Activated T-helper 1 cell treated with anti-CD3 and anti-CD28 coated beads, Interleukin-2, amount 50 U/mL, for 16 hours (primary cell): ENCODE results near the gene TOMM22.
"Not testable (repeated sequence)": the region's sequence is repeated elsewhere in the genome, so short reads cannot be mapped to it uniquely, and the experiment has no call there.

ENCODE experiments used
- DNase-seq, 2 donors: peaks; one replicate each; pipeline ENCODE4 v3.0.0-alpha.2; 2020; ENCODE audit warnings: low read depth in 1 of 2, low spot score in 1 of 2

Gene TOMM22

DNA sequence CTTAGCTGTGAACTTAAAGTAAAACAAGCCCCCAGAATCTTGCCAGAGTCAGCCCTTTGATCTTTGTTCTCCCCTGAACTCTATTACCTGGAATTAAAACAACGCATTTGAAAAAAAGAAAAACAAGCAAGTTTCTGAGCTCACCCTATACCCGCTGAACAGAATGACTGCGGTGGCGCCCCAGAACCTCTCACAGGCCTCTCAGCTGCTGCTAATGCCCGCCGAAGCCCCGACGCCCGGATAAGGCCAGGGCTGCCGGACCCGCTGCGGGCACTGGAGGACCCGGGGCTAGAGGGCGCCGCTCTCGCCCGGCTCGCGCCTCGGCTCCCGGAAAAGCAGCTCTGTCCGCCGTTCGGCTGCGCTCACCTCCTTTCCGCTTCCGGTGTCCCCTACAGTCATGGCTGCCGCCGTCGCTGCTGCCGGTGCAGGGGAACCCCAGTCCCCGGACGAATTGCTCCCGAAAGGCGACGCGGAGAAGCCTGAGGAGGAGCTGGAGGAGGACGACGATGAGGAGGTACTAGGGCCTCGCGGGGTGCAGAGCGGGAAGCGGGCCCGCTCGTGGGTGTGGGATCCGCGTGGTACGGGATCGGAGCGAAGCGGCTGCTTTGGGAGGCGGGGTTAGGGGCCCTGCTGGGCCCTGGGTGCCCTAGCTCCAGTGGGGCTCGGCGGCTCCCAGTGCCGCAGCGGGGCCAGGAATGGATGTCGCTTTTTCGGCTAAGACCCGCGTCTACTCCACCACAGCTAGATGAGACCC, at the start of gene TOMM22:
TSS of gene TOMM22 (plus strand) at position 376 of the 754 bp plus-strand sequence. CDS start at position 398, 22 bp downstream.
- peak; percentile 65 to 81 for DNase-seq

DNA sequence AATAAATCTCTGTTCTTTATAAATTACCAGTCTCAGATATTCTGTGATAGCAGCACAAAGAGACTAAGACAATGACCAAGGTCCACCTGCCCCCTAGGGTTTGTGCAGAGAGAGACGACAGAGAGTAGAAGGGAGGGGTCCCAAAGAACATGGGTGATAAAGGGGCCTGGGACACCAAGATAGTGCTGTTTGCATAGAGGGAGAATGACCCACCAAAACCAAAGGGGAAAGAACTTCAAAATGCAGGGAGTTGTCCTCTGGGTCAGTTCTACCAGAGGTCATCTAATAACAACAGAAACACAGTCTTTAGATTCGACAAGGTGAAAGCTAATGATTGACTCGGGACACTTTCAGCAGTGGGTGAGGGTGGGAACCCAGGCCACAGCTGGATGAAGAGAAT, 49.2 kb upstream of the TOMM22 start:
- DNase-seq = no peak

DNA sequence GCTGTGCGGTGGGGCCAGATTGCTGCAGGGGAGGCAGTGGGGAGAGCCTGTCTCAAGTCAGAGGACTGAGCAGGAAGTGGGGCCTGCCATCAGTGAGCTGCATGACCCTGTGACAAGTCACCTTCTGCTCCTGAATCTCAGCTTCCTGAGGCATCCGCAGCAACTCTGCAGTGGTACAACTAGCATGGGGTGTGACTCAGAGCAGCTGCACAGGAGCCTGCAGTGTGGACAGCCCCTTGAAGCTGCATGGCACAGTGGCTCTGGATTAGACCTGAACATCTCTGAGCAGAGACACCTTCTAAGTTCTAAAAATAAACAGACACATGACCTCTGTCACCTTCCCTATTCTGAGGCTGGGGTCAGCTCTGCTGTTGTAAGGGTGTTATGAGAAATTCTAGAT, 43.5 kb upstream of the TOMM22 start:
- no peak for DNase-seq

DNA sequence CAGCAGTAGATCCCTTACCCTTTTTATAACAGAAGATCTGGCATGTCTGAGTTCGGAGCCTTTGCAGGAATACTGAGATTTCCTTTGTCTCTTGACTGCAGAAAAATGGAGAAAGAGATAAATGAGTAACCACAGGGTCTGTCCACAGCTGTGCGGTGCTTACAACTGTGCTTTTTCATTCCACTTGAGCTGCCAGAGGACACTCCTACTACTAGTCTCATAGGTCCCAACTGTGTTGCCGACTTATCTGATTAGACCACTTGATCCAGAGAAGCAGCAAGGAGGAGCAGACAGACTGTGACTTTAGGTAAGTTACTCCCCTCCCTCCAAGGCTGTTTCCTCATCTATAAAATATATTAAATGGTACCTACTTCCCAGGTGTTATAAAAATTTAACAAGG, 43.0 kb upstream of the TOMM22 start:
- no peak for DNase-seq

DNA sequence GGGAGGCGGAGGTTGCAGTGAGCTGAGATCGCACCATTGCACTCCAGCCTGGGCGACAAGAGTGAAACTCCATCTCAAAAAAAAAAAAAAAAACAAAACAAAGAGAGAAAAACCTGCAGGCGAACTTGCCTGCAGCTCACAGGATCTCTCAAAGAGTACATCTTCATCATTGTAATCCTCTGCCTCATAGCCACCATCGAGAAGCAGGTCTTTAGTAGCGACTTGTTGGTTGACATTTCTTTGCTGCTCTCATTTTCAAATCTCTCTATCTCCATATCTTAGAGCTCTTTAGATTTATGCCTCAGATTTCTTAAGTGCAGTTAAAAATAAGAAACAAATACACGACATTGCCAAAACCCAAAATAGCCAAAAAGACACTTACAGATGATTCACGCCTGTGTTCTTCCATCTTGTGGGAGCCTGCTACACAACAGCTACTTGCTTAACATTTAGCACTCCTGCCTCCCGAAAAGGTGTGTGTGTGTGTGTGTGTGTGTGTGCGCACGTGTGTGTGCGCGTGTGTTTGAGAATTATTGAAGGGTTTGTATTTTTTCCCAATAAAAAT, 40.2 kb upstream of the TOMM22 start:
- DNase-seq = no peak

DNA sequence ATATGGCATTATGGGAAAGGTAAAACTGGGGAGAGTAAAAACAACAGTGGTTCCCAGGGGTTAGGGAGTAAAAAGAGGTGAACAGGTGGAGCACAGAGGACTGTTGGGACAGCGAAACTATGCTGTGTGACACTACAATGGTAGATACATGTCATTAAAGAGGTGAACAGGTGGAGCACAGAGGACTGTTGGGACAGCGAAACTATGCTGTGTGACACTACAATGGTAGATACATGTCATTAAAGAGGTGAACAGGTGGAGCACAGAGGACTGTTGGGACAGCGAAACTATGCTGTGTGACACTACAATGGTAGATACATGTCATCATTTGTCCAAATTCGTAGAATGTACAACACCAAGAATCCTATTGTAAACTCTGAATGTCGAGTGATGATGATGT, 37.5 kb upstream of the TOMM22 start:
- not testable (repeated sequence) for DNase-seq

DNA sequence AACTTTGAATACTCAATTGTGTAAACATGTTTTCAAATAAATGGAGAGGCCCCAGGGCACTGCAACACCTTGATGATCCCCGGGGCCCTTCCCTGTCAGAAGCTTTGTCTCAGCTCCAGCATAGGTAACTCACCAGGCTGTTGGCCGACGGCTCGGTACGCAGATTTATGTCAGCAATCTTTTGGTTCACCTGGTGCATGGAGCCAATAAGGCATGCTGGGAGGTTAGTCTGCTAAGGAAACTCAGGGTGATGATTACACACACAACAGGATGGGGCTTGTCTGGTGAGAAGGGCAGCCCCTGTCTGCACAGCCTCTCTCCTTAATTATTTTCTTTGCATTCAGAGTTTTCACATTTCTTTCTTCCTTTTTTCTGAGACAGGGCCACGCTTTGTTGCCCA, 36.3 kb upstream of the TOMM22 start:
- DNase-seq = no peak

DNA sequence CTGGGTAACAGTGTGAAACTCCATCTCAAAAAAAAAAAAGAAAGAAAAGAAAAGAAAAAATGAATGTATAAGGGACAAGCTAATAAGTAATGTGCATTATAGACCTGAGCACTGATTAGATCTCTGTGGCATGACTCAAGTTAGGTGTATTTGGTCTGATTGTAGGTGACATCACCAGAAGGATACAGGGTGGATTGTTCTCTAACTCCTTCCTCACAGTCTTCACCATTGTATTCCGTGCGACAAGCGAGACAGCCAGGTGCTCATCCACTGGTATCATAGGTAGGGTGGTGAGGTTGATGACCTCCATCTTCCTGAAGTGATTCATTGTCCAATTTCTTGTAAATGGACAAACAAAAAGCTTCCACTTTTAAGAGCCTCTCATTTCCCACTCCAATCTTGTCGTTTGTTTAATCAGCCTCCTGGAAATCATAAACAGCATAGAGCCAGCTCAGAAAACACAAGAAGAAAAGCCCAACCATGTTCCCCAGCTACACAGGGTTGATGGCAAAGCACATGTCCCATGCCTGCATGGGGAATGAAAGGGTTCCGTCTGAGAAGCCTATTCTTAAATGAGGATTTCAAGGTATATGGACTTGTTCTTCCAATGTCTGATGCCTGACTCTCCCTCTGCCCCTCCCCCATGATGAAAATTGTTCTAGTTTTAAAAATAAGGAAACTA, 31.8 kb upstream of the TOMM22 start:
- DNase-seq = no peak

DNA sequence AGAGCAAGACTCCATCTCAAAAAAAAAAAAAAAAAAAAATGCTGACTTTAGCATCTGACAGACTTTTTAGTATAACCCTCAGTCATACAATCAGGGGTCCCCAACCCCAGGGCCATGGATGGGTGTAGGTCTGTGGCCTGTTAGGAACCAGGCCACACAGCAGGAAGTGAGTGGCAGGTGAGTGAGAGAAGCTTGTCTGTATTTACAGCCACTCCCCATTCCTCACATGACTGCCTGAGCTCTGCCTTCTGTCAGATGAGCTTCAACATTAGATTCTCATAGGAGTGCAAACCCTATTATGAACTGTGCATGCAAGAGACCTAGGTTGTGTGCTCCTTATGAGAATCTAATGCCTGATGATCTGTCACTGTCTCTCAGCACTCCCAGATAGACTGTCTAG, 28.9 kb upstream of the TOMM22 start:
- DNase-seq = no peak

DNA sequence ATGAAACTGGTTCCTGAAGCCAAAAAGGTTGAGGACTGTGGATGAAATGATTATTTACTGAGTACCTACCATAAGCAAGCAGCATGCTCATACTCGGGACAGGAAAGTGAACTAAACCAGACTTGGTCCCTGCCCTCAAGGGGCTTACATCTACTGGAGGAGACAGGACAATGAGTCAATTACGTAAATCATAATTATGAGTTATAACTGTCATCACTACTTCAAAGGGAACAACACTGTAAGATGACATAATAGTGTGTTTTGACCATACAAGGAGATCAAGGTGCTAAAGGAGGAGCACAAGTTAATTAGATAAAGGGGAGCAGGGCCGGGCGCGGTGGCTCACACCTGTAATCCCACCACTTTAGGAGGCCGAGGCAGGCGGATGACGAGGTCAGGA, 28.0 kb upstream of the TOMM22 start:
- no peak for DNase-seq

DNA sequence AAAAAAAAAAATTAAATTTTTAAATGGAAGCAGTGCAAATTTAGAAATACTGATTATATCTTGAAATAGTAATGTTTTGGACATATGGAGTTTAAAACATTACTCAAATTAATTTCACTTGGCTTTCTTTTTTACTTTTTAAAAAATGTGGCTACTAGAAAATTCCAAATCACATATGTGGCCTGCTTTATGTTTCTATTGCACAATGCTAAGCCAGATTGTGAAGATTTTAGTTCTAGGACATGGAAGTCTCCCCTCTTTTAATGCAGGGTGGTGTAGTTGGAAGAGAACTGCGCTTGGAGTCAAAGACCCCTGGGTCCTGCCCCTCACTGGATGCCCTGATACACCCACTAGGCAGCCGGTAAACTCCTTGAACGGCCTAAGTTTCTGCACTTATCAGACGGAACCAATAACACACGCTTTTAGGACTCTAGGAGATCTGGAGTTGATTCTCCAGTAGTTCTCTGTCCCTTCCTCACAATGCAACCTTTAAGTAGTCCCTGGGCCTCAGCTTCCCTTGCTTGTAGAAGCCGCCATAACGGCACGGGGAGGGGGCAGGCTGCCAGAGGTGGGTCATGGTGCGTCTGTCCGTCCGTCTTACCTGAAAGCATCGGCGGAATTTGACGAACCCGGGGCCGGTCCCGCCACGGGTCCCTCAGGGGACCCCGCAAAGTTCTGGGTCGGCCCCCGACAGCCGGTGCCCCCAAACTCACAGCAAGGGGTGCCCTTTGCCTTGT, 26.1 kb upstream of the TOMM22 start:
- no peak for DNase-seq

DNA sequence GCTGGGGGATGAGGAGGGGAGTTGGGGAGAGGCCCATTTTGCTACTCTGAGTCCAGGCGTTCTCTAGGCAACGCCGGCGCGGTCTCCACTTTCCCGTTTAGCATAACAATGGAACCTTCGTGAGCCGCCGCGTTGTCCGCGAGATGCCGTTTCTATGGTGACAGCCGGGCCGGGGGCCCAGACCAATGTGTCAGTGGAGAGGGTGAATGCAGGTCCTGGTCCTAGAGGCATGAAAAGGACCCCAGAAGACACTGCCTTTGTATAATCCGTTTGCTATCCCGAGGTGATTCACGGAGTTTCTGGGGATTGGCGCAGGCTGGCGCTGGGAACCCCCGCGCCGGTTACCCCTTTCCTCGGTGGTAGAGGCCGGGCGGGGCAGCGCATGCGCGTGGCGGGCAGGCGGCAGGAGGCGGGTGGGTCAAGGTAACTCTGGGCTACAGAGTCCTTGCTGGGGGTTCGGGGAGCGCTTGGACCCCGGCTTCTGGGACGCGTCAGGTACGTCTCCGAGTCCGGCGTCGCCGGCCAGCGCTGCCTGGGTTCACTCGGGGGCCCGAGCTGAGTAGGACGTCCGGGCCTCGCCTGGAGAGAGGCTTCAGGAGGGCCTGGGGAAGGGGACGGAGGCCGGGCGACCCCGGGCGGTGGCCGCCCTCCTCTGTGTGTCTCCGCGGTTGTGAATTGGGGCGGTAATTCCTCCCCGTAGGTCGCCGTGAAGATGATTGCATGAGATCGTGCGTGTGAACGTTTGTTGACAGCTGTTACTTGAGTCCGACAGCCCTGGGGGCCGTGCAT, 25.3 kb upstream of the TOMM22 start, which contains the start of the genes CBY1 and FAM227A:
TSS of gene CBY1 (plus strand) at position 383 of the 789 bp plus-strand sequence. CDS start 11,417 bp downstream, outside the sequence.
TSS of gene FAM227A (minus strand) at position 137 of the 789 bp plus-strand sequence. CDS start 6,224 bp downstream, outside the sequence.
- peak; percentile 70 to 80 for DNase-seq

DNA sequence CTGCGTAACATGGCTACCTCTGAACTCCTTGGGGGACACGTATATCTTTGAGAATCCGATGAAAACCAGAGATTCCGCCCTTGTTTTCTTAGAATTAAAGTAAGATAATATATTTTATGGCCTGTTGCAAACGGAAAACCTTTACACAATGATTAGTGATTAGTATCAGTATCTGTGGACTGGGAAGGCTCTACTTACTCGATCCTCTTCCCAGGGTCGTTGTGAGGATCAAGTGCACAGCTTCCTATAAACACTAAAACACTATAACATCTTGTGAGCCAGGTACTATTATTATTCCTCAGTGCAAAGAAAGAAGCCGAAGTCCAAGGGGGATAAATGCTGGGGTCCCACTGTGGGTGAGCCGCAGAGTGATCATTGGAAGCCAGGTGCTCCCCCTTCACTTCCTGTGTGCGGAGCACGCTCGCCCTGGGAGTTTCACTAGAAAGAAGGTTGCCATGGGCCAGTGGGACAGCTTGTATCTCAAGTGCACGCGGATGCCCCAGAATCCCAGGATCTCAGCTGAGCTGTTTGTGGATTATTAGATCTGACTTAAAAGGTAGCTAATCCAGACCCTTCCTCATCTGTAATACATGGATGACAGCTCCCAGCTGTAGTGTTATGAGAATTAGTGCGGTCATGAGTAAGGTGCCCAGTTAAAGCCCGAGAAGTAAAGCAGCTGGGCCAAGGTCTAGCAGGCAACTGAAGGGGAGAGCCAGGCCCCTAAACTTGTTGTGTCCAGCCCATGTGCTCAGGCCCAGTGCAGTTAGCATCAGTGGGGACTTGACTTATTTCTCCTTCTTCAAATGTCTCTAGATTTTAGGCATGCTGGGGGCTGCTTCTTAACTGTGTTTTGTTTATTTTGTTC, 24.5 kb upstream of the TOMM22 start:
- DNase-seq = peak in 1 of 2 donors; percentile 20

DNA sequence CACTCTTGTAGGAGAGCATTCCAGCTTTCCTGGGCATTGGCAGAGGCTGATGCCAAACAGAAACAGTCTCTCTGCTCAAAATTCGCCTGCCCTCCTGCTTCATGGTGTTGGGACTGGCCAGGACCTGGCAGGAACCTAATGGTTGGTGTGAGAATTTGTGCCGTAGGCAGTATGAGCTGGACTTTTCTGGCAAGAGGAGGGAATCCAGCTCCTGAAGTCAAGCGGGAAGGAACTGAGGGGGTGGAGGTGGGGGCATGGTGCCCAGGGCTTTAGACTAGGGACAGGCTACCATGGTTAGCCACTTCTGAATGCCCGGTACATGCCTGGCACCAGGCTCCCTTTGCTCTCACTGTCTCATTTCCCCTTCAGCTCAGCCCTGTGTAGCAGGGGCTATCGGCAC, 6.9 kb upstream of the TOMM22 start:
- DNase-seq = no peak

DNA sequence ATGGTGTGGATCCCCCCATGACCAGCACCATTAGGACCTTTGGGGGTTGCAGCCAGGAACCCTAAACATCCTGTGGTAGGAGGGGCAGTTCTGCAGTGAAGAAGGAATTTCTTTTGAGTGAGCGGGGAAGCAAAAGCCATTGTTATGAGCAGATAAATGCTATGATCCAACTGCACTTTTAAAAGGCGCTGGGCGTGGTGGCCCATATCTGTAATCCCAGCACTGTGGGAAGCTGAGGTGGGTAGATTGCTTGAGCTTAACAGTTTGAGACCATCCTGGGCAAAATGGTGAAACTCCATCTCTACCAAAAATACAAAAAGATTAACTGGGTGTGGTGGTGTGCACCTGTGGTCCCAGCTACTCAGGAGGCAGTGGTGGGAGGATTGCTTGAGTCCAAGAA, 5.9 kb upstream of the TOMM22 start:
- no peak for DNase-seq

DNA sequence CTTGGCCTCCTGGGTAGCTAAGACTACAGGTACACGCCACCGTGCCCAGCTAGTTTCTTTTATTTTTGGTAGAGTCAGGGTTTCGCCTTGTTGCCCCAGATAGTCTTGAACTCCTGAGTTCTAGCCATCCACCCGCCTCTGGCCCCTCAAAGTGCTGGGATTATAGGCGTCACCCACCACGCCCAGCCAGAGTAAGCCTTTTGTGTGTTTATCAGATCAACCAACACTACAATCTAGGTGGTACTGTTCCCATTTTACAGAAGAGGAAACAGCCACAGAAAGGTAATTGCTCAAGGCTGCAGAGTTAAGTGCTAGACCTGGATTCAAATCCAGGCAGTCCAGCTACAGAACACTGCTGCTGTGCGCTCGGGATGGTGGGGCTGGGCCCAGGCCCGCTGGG, 3.1 kb downstream of the TOMM22 start:
- no peak for DNase-seq

DNA sequence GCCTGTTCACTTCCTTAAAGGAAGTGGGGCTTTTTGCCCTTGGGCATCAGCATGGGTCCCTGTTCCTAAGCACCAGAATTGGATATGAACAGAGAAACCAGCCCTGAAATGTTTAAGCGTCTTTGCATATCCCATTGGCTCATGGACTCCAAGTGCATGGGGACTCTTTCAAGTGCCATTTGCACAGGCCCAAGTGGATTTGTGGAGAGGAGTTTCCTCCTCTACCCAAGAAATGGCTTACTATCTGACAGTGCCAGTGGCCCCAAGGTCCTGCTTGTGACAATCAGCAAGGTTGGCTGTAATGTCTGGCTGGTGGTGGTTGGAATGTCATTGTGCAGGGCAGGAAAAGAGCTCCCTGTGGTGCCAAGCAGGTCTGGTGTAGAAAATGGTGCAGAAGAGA, 4.0 kb downstream of the TOMM22 start:
- no peak for DNase-seq

DNA sequence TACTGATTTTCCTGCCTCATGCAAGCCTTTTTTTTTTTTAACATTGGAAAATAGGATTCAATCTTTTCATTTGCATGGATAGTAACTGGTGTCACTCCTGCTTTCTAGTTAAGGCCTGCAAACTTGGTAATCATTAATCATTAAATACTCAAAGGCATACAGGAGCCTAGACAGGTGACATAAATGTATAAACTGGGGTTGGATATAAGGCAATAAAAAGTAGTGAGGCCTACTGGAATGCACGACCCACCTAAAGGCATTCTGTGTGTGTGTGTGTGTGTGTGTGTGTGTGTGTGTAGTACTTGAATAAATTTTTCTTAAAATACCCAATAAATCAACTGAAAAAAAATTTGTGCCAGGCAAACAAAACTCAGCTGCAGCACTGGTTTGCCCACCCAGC, 7.9 kb downstream of the TOMM22 start:
- no peak for DNase-seq

DNA sequence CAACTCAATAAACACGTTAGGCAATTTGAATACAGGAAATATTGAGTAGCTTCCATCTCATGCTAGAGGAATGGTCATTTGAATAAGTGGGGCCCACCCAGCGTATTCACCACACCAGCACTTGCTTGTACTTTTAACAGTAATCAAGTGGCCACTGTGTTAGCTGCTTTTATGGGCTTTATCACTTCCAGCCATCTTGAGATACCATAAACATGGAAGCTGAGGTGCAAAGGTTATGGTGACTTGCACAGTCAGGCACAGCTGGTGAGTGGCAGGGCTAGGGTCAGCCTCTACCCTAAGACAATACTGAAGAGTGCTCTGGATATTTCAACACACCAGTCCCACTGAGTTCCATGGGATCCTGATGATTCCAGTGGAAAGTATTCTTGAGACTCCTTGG, 12.3 kb downstream of the TOMM22 start:
- no peak for DNase-seq

DNA sequence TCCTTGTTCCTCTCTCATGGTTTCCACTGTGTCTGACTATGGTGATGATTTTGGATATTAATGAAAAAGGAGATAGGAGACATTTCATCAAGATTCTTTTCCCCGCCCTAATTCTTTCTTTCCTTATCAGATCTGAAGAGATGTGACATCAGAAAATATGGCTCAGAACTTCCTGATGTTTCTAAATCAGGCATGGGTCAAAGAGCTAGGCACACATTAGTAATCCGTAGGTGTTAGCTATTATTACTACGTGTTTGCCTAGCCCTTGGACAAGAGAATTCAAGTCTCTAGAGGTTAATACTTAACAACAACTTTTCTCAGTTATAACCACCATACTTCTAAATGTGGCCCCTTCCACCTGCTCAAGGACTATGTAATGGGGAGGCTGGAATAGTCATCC, 13.2 kb downstream of the TOMM22 start:
- DNase-seq = no peak
